Osteoblast (primary cell): ENCODE measurements around the gene VSX2. TPM values are rescaled to one million over a fixed set of nuclear protein-coding genes. Genes with fewer than 3 reads are reported as not detected.

Source experiments
- DNase-seq: peaks from one replicate; pipeline ENCODE4 v3.0.0; 2011; ENCODE audit warnings: low spot score, mixed read lengths; ENCODE audit not compliant: insufficient read length; ENCODE audit errors: missing footprints
- H2AFZ ChIP-seq: 2 replicates; pipeline ENCODE4 v1.6.0; 2011; ENCODE audit warnings: mild to moderate bottlenecking, low read length
- H3K27ac ChIP-seq: 2 replicates; pipeline ENCODE4 v1.5.1; 2011; ENCODE audit warnings: mild to moderate bottlenecking, low read depth, low read length, moderate library complexity
- H3K27me3 ChIP-seq: 2 replicates; pipeline ENCODE4 v1.6.0; 2012; ENCODE audit warnings: mild to moderate bottlenecking, control low read depth, inconsistent platforms, low read length, moderate library complexity; ENCODE audit not compliant: insufficient read depth
- H3K36me3 ChIP-seq: 2 replicates; pipeline ENCODE4 v1.5.1; 2011; ENCODE audit warnings: mild to moderate bottlenecking, low read length, control low read depth, moderate library complexity; ENCODE audit not compliant: insufficient read depth
- H3K4me1 ChIP-seq: 2 replicates; pipeline ENCODE4 v1.5.1; 2011; ENCODE audit warnings: mild to moderate bottlenecking, low read length, control low read depth, moderate library complexity; ENCODE audit not compliant: insufficient read depth
- H3K4me2 ChIP-seq: 2 replicates; pipeline ENCODE4 v1.6.0; 2011; ENCODE audit warnings: mild to moderate bottlenecking, low read length; ENCODE audit not compliant: insufficient read depth
- H3K4me3 ChIP-seq: fragments of 200-600 bp; sonication (generic); 3 replicates; pipeline ENCODE4 v1.5.1; 2012; ENCODE audit warnings: mild to moderate bottlenecking, low read length, inconsistent platforms; ENCODE audit not compliant: insufficient read depth
- H3K79me2 ChIP-seq: 2 replicates; pipeline ENCODE4 v1.6.0; 2012; ENCODE audit warnings: mild to moderate bottlenecking, low read length, control low read depth, inconsistent platforms; ENCODE audit not compliant: insufficient read depth
- H3K9me3 ChIP-seq: 2 replicates; pipeline ENCODE4 v1.5.1; 2011; ENCODE audit warnings: low read depth, low read length, control low read depth
- H4K20me1 ChIP-seq: 2 replicates; pipeline ENCODE4 v1.6.0; 2012; ENCODE audit warnings: mild to moderate bottlenecking, low read length, control low read depth; ENCODE audit not compliant: insufficient read depth
- total RNA-seq: library from RNA; depleted of rRNA; stranded (reverse); fragments of >200 nt; gene quantifications from 2 replicates; pipeline ENCODE4 v1.2.3, GENCODE V29; 2012
- TF ChIP-seq, protein P1 (sequence below): IDR thresholded peaks from 2 replicates; pipeline ENCODE4 v1.5.1; 2011; ENCODE audit warnings: mild to moderate bottlenecking, low read depth, low read length, moderate library complexity; ENCODE audit errors: extremely low read depth

Gene VSX2
- total RNA-seq, 1 donor, result not detected

DNA sequence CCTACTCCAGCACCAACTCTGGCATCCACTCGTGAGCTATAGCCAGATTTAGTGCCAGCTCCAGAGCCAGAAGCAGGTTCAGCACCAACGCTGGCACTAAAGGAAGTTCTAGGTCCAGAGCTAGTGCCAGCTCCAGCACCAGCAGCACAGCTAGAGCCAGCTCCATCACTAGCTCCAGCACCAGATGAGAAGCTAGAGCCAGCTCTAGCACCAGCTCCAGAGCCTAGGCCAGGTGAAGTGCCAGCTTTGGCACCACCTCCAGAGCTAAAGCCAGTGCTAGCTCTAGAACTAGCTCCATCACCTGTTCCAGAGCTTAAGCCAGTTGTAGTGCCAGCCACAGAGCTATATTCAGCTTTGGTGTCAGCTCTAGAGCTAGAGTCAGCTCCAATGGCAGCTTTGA is 38.8 kb downstream of the VSX2 start:
- no peaks in the 10 kb centered on the region for H3K79me2 ChIP-seq
- TF ChIP-seq, protein P1, sequence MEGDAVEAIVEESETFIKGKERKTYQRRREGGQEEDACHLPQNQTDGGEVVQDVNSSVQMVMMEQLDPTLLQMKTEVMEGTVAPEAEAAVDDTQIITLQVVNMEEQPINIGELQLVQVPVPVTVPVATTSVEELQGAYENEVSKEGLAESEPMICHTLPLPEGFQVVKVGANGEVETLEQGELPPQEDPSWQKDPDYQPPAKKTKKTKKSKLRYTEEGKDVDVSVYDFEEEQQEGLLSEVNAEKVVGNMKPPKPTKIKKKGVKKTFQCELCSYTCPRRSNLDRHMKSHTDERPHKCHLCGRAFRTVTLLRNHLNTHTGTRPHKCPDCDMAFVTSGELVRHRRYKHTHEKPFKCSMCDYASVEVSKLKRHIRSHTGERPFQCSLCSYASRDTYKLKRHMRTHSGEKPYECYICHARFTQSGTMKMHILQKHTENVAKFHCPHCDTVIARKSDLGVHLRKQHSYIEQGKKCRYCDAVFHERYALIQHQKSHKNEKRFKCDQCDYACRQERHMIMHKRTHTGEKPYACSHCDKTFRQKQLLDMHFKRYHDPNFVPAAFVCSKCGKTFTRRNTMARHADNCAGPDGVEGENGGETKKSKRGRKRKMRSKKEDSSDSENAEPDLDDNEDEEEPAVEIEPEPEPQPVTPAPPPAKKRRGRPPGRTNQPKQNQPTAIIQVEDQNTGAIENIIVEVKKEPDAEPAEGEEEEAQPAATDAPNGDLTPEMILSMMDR, result no peak
- H3K27me3 ChIP-seq, result no peaks in the 10 kb centered on the region
- H3K9me3 ChIP-seq, result no peaks in the 10 kb centered on the region
- no peak overlapping the region for H2AFZ ChIP-seq
- peaks cover 10% of the 10 kb centered on the region for H3K4me1 ChIP-seq
- no peak overlapping the region for H3K4me3 ChIP-seq
- H3K27ac ChIP-seq, result no peak overlapping the region
- no peak for DNase-seq
- no peak overlapping the region for H3K4me2 ChIP-seq
- H4K20me1 ChIP-seq, result no peaks in the 10 kb centered on the region
- H3K36me3 ChIP-seq, result peaks cover under 1% of the 10 kb centered on the region

- no peak overlapping the region for H2AFZ ChIP-seq
- no peaks in the 10 kb centered on the region for H3K27me3 ChIP-seq
- peaks cover 14% of the 10 kb centered on the region for H3K36me3 ChIP-seq
- H3K9me3 ChIP-seq, result no peaks in the 10 kb centered on the region
- no peak overlapping the region for H3K4me3 ChIP-seq
- no peak overlapping the region for H3K4me2 ChIP-seq
- no peaks in the 10 kb centered on the region for H4K20me1 ChIP-seq
- no peaks in the 10 kb centered on the region for H3K4me1 ChIP-seq
- no peaks in the 10 kb centered on the region for H3K79me2 ChIP-seq
- H3K27ac ChIP-seq, result no peak overlapping the region
- no peak for DNase-seq
- TF ChIP-seq, protein P1, result no peak
These were observed 41.8 kb downstream of the VSX2 start for GRCh38 chr14:74281069-74281468.

DNA sequence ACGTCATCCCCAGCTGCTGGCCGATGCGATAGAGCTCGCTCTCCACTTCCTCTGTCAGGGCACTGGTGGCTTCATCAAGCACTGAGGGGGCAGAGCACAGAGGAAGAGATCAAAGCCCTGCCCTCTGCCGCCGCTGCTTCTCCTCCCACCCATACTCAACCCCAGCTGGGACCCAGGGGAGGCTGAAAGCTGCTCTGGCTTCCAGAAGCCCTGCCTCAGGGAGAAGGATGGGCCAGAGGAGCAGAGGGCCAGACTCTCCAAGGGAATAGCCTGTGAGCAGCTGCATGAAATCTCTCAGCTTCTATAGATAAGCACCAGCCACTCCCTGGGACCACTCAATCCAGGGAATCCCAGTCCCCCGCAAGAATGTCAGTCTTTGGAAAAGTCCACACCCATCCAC is 47.5 kb downstream of the VSX2 start:
- H3K36me3 ChIP-seq, result peaks cover 51% of the 10 kb centered on the region
- peaks cover 4% of the 10 kb centered on the region for H4K20me1 ChIP-seq
- no peak overlapping the region for H3K27ac ChIP-seq
- no peak overlapping the region for H2AFZ ChIP-seq
- H3K79me2 ChIP-seq, result no peaks in the 10 kb centered on the region
- no peak overlapping the region for H3K4me3 ChIP-seq
- TF ChIP-seq, protein P1, result no peak
- no peaks in the 10 kb centered on the region for H3K9me3 ChIP-seq
- no peaks in the 10 kb centered on the region for H3K27me3 ChIP-seq
- H3K4me1 ChIP-seq, result no peaks in the 10 kb centered on the region
- DNase-seq, result no peak
- no peak overlapping the region for H3K4me2 ChIP-seq

DNA sequence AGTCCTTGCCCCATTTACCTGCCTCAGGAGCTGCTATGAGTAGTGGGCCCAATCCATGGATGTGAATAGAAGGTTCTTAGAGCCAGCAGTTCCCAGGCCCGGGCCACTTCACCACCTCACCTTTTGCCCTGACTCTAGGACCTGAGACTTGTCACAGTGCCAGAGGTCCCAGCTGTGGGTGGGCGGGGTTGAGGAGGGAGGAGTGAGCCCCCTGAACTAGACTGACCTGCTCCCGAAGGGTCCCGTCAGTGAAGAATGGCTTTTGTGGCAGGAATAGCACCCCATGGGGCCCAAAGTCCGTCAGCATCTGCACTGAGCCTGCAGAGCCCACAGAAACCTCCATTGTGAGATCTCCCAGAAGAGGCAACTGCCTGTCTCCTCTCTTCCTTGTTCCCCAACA is 50.6 kb downstream of the VSX2 start:
- DNase-seq, result no peak
- Histone ChIP-seq H3K4me3 (no peak overlapping the region), H3K4me1 (no peaks in the 10 kb centered on the region), H3K4me2 (no peak overlapping the region), H4K20me1 (peaks cover 14% of the 10 kb centered on the region), H3K27ac (no peak overlapping the region), H3K9me3 (no peaks in the 10 kb centered on the region), H2AFZ (no peak overlapping the region), H3K27me3 (no peaks in the 10 kb centered on the region), H3K79me2 (peaks cover 7% of the 10 kb centered on the region), H3K36me3 (peaks cover 57% of the 10 kb centered on the region)
- TF ChIP-seq, protein P1, result no peak
